AG10803 (cell line): ENCODE results near the gene NSD1.
A peak's percentile ranks its signal among the peaks of the same experiment; 100 is the strongest.

Experiments used
- DNase-seq: peaks from one replicate; pipeline ENCODE4 v3.0.0; 2010; ENCODE audit warnings: low read depth
- H3K4me3 ChIP-seq: 2 replicates; pipeline ENCODE4 v1.5.1; 2011; ENCODE audit warnings: mild to moderate bottlenecking, low read length, control low read depth
- TF ChIP-seq, protein P1 (sequence below): conservative IDR thresholded peaks from 2 replicates; pipeline ENCODE4 v1.5.1; 2011; ENCODE audit warnings: mild to moderate bottlenecking, low read length, control low read depth, inconsistent platforms

Gene NSD1

DNA sequence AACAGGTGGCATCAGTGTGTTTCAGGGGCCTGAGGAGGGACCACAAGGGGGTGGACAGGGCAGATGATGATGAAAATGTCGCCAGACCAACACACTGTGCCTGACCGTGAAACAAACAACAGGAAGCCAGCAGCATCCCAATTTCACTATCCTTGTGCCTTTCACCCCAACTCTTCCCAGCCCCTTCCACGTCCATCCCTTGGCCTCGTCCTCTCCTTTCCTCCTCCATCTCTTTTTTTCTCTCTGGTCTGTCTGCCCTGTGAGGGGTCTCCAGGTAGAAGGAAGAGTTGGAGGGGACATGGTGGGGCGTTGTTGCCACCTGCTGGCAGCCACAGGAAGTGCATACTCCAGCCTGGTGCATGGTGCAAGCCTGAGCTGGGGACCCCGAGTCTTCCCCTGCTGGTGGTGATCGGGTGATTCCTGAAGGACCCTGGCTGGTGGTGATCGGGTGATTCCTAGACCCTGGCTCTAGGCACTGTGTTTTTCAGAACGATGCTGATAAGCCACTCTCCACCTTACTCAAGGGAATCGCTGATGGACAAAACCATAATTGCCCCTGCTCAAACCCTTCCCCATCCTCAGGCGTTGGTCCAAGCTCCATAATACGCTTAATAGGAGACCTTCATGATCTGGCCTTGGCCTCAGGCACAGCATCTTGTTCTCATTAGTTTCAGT lies 21.7 kb upstream of the NSD1 start:
- DNase-seq: no peak
- TF ChIP-seq, protein P1, sequence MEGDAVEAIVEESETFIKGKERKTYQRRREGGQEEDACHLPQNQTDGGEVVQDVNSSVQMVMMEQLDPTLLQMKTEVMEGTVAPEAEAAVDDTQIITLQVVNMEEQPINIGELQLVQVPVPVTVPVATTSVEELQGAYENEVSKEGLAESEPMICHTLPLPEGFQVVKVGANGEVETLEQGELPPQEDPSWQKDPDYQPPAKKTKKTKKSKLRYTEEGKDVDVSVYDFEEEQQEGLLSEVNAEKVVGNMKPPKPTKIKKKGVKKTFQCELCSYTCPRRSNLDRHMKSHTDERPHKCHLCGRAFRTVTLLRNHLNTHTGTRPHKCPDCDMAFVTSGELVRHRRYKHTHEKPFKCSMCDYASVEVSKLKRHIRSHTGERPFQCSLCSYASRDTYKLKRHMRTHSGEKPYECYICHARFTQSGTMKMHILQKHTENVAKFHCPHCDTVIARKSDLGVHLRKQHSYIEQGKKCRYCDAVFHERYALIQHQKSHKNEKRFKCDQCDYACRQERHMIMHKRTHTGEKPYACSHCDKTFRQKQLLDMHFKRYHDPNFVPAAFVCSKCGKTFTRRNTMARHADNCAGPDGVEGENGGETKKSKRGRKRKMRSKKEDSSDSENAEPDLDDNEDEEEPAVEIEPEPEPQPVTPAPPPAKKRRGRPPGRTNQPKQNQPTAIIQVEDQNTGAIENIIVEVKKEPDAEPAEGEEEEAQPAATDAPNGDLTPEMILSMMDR: peak; percentile 94
- H3K4me3 ChIP-seq: peak overlapping the region; percentile 17; the same call in 1 of the 2 replicates

DNA sequence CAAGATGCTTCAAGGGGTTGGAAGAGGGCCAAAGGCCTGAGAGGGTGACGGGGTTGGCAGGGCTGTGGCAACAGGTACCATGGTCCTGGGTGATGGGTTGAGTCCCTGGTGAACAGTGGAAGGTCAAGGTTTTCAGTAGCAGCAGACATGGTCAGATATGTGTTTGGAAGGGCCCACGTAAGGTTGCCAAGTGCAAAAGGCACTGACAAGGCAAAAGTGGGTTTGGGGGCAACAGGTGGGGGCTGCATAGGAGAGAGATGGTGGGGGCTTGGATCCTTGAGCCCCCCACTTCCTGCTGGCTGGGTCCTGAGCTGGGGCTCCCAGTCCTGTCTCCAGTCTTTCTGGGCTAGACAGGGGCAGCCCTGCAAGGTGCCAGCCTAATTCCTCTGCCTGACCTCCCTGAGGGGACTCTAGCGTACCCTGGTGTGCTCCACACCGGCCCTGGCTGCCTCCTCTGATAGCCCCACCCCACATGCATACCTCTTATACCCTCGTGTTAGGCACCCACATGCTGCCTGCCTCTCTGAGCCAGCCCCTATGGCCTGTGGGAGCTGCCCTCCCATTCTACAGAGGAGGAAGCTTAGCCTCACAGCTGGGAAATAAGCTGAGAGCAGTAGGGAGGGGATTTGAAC lies 20.9 kb upstream of the NSD1 start:
- H3K4me3 ChIP-seq: no peak overlapping the region
- DNase-seq: no peak
- TF ChIP-seq, protein P1: no peak

DNA sequence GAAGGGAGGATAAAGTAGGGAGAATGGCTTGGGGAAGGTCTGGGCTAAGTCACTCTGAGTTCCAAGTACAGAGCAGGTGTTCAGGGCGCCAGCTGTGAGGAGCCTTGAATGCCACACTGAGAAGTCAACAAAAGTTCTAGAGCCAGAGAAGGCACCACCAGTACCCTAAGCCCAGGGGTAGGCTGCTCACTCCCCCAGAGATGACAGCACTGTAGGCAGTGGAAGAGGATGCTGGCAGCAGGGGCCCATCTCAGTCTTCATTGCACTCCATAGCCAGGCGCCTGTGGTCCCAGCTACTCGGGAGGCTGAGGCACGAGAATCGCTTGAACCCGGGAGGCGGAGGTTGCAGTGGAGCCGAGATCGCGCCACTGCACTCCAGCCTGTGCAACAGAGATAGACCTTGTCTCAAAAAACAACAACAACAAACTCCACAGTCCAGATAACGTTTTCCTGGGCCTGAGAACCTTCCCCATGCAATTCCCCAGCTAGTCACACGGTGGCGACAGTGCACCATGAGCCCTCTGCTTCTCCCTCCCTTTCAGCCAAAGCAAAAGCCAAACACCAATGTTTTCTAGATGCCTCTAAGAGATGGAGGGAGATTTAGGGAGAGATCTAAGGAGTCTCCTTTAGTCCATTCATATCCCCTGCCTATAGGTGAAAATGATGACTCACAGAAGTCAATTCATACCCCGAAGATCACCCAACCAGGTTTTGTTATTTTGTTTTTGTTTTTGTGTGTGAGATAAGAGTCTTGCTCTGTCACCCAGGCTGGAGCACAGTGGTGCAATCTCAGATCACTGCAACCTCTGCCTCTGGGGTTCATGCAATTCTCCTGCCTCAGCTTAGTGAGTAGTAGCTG lies 19.8 kb upstream of the NSD1 start:
- DNase-seq: peak; percentile 67
- TF ChIP-seq, protein P1: peak; percentile 100
- no peak overlapping the region for H3K4me3 ChIP-seq

DNA sequence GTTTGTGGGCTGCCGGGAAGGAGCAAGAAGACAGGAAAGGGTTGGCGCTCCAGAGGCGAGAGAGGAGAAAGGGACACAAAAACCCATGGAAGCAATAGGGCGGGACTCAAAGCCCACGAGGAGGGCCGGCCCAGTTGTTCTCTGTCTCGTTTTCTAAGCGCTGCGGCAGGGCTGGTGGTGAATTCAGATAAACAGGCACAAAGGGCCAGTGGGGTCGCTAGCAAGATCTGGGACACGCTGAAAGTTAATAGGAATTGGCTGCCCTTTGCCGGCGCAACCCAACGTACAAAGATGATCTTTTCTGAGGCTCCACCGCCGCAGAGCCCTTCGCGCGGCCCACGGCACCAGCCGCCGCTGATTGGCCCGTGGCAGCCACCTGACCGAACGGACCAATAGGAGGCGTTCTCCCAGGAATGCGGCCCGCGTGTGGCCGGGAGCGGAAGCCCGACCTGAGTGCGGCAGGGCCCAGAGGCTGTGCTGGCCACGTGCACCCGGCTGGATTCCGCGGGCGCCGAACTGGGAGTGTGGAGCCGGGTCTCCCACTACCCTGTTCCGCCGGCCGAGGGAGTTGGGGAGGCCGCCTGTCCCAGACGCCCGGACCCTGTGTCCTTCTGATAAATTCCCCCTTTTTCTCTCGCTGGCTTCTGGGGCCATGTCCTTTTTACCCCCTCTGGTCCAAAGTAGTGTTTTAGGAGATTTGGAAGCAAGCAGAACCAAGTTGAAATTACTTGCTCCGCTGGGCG lies 16.8 kb upstream of the NSD1 start:
- TF ChIP-seq, protein P1: no peak
- H3K4me3 ChIP-seq: peak overlapping the region; percentile 36
- peak; percentile 83 for DNase-seq

DNA sequence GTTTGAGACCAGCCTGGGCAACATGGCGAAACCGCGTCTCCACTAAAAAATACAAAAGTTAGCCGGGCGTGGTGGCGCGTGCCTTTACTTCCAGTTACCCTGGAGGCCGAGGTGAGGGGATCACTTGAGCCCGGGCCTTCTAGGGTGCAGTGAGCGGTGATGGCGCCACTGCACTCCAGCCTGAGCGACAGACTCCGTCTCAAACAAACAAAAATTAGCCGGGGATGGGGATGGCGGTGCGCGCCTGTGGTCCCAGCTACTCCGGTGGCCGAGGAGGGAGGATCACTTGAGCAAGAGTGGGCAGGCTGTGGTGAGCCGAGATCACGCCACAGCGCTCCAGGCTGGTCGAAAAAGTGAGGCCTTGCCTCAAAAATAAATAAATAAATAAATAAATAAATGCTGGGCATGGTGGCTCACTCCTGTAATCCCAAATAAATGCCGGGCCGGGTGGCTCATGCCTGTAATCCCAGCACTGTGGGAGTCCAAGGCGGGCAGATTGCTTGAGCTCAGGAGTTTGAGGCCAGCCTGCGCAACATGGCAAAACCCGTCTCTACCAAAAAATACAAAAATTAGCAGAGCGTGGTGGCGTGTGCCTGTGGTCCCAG lies 16.0 kb upstream of the NSD1 start:
- no peak overlapping the region for H3K4me3 ChIP-seq
- TF ChIP-seq, protein P1: no peak
- no peak for DNase-seq

DNA sequence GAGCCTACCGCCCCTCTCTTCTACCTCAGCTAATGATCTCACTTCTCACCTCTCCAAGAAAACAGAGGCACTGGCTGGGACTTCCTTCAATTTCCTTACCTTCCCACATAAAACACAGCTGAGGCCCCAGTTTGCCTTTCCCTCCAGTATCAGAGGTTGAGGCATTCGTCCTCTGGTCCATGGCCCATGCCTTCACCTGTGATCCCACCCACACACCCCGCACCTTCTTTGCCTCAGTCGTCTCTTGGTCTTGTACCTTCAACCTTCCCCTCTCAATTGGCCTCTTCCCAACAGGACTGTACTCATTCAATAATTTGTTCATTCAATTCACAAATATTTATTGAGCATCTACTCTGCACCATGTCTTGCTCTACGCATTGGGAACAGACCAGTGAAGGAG lies 11.0 kb upstream of the NSD1 start:
- no peak for DNase-seq
- no peak overlapping the region for H3K4me3 ChIP-seq
- TF ChIP-seq, protein P1: no peak
